ENCODE results near the gene INSYN2A. TPM values are rescaled to one million over a fixed set of nuclear protein-coding genes. Genes with fewer than 3 reads are reported as not detected.

Gene INSYN2A
- total RNA-seq, 1 experiment from 2014 or later, result not detected

DNA sequence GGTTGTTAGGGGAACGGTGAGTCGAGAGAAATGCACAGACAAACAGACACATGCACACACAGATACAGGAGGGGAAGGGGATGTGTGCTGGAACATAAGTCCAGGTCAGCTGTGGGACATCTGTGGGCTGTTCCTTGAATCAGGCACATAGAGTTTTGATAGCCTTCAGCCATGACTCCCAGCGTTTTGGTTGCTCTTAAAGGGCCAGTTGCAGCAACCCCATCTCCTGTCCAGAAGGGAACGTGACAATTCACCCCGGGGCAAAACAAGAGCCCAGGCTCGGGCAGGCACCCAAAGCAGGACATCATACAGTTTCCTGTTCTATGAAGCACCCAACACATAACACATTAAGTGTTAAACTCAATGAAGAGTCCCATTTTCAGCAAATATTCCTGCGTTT, 9.6 kb downstream of the INSYN2A start:
- POLR2A ChIA-PET (ENCODE audit: low non-redundant PET), result no interaction called here
- no TSS peak for BruUV-seq (replicated peaks)
- Histone ChIP-seq H3K4me3 (ENCODE audit: low read depth, low read length, poor library complexity, severe bottlenecking) (no peak overlapping the region), H3K27me3 (replicated peaks; ENCODE audit: insufficient read depth, low read depth, low read length, poor library complexity) (no peaks in the 10 kb centered on the region), H3K27ac (ENCODE audit: low read depth, low read length, poor library complexity, severe bottlenecking) (no peak overlapping the region), H3K4me1 (ENCODE audit: insufficient read depth, low read length, poor library complexity, severe bottlenecking) (no peaks in the 10 kb centered on the region), H3K36me3 (ENCODE audit: insufficient read depth, low read length, poor library complexity, severe bottlenecking) (no peaks in the 10 kb centered on the region), H3K9me3 (ENCODE audit: low read depth, low read length, poor library complexity, severe bottlenecking) (no peaks in the 10 kb centered on the region)
- intact Hi-C loops (cut with micrococcal nuclease; ENCODE audit: unreplicated experiment), result no loop called here
- no peak for DNase-seq (ENCODE audit: low spot score)
- TF ChIP-seq, protein P1, sequence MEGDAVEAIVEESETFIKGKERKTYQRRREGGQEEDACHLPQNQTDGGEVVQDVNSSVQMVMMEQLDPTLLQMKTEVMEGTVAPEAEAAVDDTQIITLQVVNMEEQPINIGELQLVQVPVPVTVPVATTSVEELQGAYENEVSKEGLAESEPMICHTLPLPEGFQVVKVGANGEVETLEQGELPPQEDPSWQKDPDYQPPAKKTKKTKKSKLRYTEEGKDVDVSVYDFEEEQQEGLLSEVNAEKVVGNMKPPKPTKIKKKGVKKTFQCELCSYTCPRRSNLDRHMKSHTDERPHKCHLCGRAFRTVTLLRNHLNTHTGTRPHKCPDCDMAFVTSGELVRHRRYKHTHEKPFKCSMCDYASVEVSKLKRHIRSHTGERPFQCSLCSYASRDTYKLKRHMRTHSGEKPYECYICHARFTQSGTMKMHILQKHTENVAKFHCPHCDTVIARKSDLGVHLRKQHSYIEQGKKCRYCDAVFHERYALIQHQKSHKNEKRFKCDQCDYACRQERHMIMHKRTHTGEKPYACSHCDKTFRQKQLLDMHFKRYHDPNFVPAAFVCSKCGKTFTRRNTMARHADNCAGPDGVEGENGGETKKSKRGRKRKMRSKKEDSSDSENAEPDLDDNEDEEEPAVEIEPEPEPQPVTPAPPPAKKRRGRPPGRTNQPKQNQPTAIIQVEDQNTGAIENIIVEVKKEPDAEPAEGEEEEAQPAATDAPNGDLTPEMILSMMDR (conservative IDR thresholded peaks at IDR 0.05; ENCODE audit: low read depth, low read length), result no peak
- CTCF ChIA-PET, result no interaction called here

DNA sequence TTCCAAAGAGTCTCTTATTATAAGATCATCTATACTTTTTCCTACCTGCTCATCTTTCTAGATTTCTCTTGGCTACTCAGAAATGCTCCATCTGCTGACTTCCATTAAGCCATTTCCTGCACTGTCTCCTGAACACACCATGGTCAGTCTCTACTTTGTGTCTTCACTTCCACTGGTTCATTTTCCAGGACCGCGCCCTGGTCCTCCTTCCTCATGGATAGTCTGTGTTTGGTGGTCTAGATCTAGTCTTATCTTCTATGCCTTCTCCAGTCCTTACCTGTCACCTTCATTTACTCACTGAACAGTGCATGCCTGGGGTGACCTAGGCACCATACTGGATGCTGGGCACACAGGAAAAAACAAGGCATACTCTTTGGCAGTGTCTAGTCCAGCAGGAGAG, 11.8 kb downstream of the INSYN2A start:
- Histone ChIP-seq H3K4me3 (ENCODE audit: low read depth, low read length, poor library complexity, severe bottlenecking) (no peak overlapping the region), H3K27me3 (replicated peaks; ENCODE audit: insufficient read depth, low read depth, low read length, poor library complexity) (no peaks in the 10 kb centered on the region), H3K27ac (ENCODE audit: low read depth, low read length, poor library complexity, severe bottlenecking) (no peak overlapping the region), H3K36me3 (ENCODE audit: insufficient read depth, low read length, poor library complexity, severe bottlenecking) (no peaks in the 10 kb centered on the region), H3K4me1 (ENCODE audit: insufficient read depth, low read length, poor library complexity, severe bottlenecking) (no peaks in the 10 kb centered on the region), H3K9me3 (ENCODE audit: low read depth, low read length, poor library complexity, severe bottlenecking) (no peaks in the 10 kb centered on the region)
- ChIA-PET POLR2A (ENCODE audit: low non-redundant PET) (no interaction called here), CTCF (no interaction called here)
- no TSS peak for BruUV-seq (replicated peaks)
- no peak for DNase-seq (ENCODE audit: low spot score)
- intact Hi-C loops (cut with micrococcal nuclease; ENCODE audit: unreplicated experiment), result no loop called here
- TF ChIP-seq, protein P1 (conservative IDR thresholded peaks at IDR 0.05; ENCODE audit: low read depth, low read length), result no peak
- no peak for TF ChIP-seq EZH2 (IDR thresholded peaks at IDR 0.05; ENCODE audit: borderline replicate concordance, low read depth, low read length, poor library complexity, severe bottlenecking)

DNA sequence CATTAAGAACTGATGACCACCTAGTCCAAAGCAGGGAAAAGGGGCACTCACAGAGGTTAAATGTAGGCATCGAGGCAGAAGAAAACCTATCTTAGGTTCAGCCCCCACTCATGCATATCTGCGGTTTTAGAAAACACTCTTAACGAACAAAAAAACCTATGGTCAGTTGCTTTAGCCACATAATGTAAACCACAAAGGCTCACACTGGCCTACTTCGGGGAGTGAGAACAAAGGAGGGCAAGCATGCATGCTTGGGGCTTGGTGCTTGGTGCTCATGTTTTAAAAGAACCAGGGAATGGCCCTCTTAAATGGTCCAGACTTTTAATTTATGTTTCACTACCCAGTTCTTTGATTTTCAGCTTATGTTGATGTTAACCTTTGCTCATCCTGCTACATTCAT, 14.2 kb downstream of the INSYN2A start:
- Histone ChIP-seq H3K27ac (ENCODE audit: low read depth, low read length, poor library complexity, severe bottlenecking) (no peak overlapping the region), H3K36me3 (ENCODE audit: insufficient read depth, low read length, poor library complexity, severe bottlenecking) (no peaks in the 10 kb centered on the region), H3K27me3 (replicated peaks; ENCODE audit: insufficient read depth, low read depth, low read length, poor library complexity) (no peaks in the 10 kb centered on the region), H3K9me3 (ENCODE audit: low read depth, low read length, poor library complexity, severe bottlenecking) (no peaks in the 10 kb centered on the region), H3K4me3 (ENCODE audit: low read depth, low read length, poor library complexity, severe bottlenecking) (no peak overlapping the region), H3K4me1 (ENCODE audit: insufficient read depth, low read length, poor library complexity, severe bottlenecking) (no peaks in the 10 kb centered on the region)
- no TSS peak for BruUV-seq (replicated peaks)
- intact Hi-C loops (cut with micrococcal nuclease; ENCODE audit: unreplicated experiment), result no loop called here
- DNase-seq (ENCODE audit: low spot score), result no peak
- TF ChIP-seq, protein P1 (conservative IDR thresholded peaks at IDR 0.05; ENCODE audit: low read depth, low read length), result no peak
- no peak for TF ChIP-seq EZH2 (IDR thresholded peaks at IDR 0.05; ENCODE audit: borderline replicate concordance, low read depth, low read length, poor library complexity, severe bottlenecking)
- ChIA-PET CTCF (no interaction called here), POLR2A (ENCODE audit: low non-redundant PET) (no interaction called here)
